H1 (cell line): ENCODE results near the gene EXOC3L1.

ENCODE experiments used
- BCL11A ChIP-seq, 2 experiments: IDR thresholded peaks; one replicate each; pipeline ENCODE4 v1.6.1; 2011; ENCODE audit warnings: low read depth in 2 of 2, low read length in 2 of 2, mild to moderate bottlenecking in 2 of 2
- EP300 ChIP-seq, 2 experiments: IDR thresholded peaks; 1 replicate in 1 of 2; 2 replicates in 1 of 2; pipeline ENCODE4 v1.6.1; 2011 to 2012; ENCODE audit warnings: low read depth in 2 of 2, low read length in 2 of 2, mild to moderate bottlenecking in 2 of 2, borderline replicate concordance in 1 of 2, inconsistent platforms in 1 of 2, moderate library complexity in 1 of 2
- EZH2 ChIP-seq: fragments of 200-600 bp; sonication (generic); IDR thresholded peaks from 2 replicates; pipeline ENCODE4 v1.7.1; 2012; ENCODE audit warnings: low read depth, mild to moderate bottlenecking, moderate library complexity, low read length, inconsistent platforms; ENCODE audit not compliant: severe bottlenecking
- JUND ChIP-seq: IDR thresholded peaks from 2 replicates; pipeline ENCODE4 v1.6.1; 2011; ENCODE audit warnings: mild to moderate bottlenecking, improper control_type of control experiment, low read length
- PHF8 ChIP-seq: fragments of 200-600 bp; sonication (generic); conservative IDR thresholded peaks from 2 replicates; pipeline ENCODE4 v1.7.1; 2012; ENCODE audit warnings: low read depth, mild to moderate bottlenecking, inconsistent platforms, low read length, moderate library complexity
- POLR2A ChIP-seq, 2 experiments: IDR thresholded peaks; 1 replicate in 1 of 2; 2 replicates in 1 of 2; pipeline ENCODE4 v1.6.1; 2011; ENCODE audit warnings: low read depth in 2 of 2, low read length in 2 of 2, mild to moderate bottlenecking in 2 of 2; ENCODE audit errors: control extremely low read depth in 1 of 2
- RAD21 ChIP-seq, 2 experiments: IDR thresholded peaks in 1 of 2; conservative IDR thresholded peaks in 1 of 2; 2 replicates each; pipeline ENCODE4 v1.6.1; 2011; ENCODE audit warnings: low read depth in 2 of 2, low read length in 2 of 2, improper control_type of control experiment in 1 of 2, inconsistent platforms in 1 of 2, mild to moderate bottlenecking in 1 of 2, moderate library complexity in 1 of 2
- TEAD4 ChIP-seq: IDR thresholded peaks from 2 replicates; pipeline ENCODE4 v1.6.1; 2012; ENCODE audit warnings: low read depth, low read length, inconsistent platforms, mixed read lengths
- ZNF274 ChIP-seq: IDR thresholded peaks from 2 replicates; pipeline ENCODE4 v1.7.0; 2012; ENCODE audit warnings: low read length, borderline replicate concordance; ENCODE audit errors: extremely low read depth
- TF ChIP-seq, protein P1 (sequence below), 3 experiments: IDR thresholded peaks; 1 replicate in 2 of 3; 2 replicates in 1 of 3; pipeline versions ENCODE4 v1.5.1 to v1.6.1; 2011; ENCODE audit warnings: low read length in 3 of 3, mild to moderate bottlenecking in 3 of 3, inconsistent platforms in 2 of 3, low read depth in 1 of 3, moderate library complexity in 1 of 3; ENCODE audit not compliant: insufficient read depth in 1 of 3; ENCODE audit errors: control extremely low read depth in 1 of 3
- TF ChIP-seq, protein P2 (sequence below): IDR thresholded peaks from 2 replicates; pipeline ENCODE4 v1.6.1; 2011; ENCODE audit warnings: low read length, improper control_type of control experiment

DNA sequence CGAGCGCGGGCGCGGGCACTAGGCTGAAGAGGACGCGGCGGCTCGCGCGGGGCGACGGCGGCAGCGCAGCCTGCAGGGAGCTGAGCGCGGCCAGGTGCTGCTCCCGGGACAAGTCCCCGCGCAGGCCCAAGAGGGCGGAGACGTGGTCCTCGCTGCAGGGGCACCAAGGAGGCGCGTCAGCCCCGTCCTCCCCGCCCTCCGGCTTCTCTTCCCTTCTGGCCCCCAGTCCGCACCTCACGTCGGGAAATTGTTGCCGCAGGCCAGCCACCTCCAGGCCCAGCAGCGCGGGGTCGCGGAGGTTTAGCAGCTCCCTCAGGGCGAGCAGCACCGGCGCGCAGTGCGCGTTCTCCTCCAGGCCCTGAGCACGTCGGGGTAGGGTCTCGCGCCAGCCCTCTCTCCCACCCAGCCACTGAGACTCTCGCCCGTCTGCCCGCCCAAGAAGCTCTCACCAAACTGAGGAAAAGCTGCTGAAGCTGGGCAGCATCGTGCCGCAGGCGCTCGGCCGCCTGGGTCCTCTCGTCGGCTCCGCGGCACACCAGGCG is 5.4 kb downstream of the EXOC3L1 start:
- TF ChIP-seq BCL11A (IDR thresholded peaks at IDR 0.05; ENCODE audit: low read depth in 2 of 2, low read length in 2 of 2), result no peak
- no peak for TF ChIP-seq EP300 (IDR thresholded peaks at IDR 0.05; ENCODE audit: borderline replicate concordance in 1 of 2, low read depth in 2 of 2, low read length in 2 of 2)
- TF ChIP-seq POLR2A (IDR thresholded peaks at IDR 0.05; ENCODE audit: control extremely low read depth in 1 of 2, low read depth in 2 of 2, low read length in 2 of 2), result no peak
- TF ChIP-seq, protein P1, sequence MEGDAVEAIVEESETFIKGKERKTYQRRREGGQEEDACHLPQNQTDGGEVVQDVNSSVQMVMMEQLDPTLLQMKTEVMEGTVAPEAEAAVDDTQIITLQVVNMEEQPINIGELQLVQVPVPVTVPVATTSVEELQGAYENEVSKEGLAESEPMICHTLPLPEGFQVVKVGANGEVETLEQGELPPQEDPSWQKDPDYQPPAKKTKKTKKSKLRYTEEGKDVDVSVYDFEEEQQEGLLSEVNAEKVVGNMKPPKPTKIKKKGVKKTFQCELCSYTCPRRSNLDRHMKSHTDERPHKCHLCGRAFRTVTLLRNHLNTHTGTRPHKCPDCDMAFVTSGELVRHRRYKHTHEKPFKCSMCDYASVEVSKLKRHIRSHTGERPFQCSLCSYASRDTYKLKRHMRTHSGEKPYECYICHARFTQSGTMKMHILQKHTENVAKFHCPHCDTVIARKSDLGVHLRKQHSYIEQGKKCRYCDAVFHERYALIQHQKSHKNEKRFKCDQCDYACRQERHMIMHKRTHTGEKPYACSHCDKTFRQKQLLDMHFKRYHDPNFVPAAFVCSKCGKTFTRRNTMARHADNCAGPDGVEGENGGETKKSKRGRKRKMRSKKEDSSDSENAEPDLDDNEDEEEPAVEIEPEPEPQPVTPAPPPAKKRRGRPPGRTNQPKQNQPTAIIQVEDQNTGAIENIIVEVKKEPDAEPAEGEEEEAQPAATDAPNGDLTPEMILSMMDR (IDR thresholded peaks at IDR 0.05; ENCODE audit: control extremely low read depth in 1 of 3, insufficient read depth in 1 of 3, low read depth in 1 of 3, low read length in 3 of 3), result no peak
- TF ChIP-seq RAD21 (IDR thresholded peaks at IDR 0.05 in 1 of 2, conservative IDR thresholded peaks at IDR 0.05 in 1 of 2; ENCODE audit: low read depth in 2 of 2, low read length in 2 of 2), result no peak
- TF ChIP-seq TEAD4, result no peak
- TF ChIP-seq JUND, result no peak
- TF ChIP-seq, protein P2, sequence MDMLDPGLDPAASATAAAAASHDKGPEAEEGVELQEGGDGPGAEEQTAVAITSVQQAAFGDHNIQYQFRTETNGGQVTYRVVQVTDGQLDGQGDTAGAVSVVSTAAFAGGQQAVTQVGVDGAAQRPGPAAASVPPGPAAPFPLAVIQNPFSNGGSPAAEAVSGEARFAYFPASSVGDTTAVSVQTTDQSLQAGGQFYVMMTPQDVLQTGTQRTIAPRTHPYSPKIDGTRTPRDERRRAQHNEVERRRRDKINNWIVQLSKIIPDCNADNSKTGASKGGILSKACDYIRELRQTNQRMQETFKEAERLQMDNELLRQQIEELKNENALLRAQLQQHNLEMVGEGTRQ, result no peak
- no peak for TF ChIP-seq PHF8
- peak; percentile 69 for TF ChIP-seq EZH2
- TF ChIP-seq ZNF274, result no peak
